ENCODE results near the gene TRUB1. TPM values are rescaled to one million over a fixed set of nuclear protein-coding genes. Genes with fewer than 3 reads are reported as not detected.

TRUB1 gene
- total RNA-seq, 1 donor from 2014 or later = 12.0 TPM

DNA sequence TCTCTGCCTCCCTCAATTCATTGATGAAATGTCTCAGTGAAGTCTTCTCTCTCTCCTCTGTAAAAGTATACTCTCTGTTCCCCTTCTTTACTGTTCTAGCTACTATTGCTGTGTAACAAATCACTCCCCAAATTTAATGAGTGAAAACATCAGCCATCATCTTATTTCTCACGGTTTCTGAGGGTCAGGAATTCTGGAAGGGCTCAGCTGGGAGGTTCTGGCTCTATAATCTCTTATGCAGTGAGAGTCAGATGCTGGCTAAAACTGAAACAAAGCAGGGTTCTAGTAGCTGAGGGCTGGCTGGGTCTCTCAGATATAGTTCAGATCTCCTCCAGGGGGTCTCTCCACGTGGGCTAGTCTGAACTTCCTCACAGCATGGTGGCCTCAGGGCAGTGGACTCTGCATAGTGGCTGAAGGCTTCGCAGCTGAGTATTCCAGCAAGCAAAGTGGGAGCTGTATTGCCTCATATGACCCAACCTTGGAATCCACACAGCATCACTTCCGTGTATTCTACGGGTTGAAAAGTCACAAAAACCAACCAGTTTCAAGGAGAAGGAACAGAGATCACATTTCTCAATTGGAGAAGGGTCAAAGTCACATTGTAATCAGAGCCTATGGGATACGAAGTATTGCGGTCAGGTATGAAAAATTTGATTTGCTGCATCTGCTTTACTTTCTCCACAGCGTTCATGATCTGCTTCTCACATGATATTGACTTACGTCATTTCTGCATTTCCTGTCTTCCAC is 80.4 kb downstream of the TRUB1 start:
- no peak for ATAC-seq (ENCODE audit: poor library complexity)
- DNase-seq = no peak
- intact Hi-C loops (cut with DNase I) = no loop called here

DNA sequence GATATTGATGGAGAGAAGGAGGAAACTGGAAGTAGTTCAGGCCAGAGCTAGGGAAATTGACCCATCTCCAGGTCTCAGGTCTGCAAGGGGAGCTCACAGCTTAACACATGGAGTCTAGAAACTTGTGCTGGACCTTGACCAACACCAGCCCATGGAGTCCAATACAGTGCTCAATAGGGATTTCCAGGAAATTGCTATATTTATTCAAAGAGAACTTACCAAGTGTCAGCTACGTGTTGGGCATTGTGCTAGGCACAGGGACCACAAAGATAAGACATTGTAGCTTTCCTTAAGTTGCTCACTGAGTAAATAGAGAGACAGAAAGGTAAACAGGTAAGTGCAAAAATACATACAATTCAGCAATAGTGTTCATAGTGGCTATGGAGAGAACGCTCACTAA is 82.5 kb downstream of the TRUB1 start:
- DNase-seq = no peak
- intact Hi-C loops (cut with DNase I) = no loop called here
- ATAC-seq (ENCODE audit: poor library complexity) = no peak

DNA sequence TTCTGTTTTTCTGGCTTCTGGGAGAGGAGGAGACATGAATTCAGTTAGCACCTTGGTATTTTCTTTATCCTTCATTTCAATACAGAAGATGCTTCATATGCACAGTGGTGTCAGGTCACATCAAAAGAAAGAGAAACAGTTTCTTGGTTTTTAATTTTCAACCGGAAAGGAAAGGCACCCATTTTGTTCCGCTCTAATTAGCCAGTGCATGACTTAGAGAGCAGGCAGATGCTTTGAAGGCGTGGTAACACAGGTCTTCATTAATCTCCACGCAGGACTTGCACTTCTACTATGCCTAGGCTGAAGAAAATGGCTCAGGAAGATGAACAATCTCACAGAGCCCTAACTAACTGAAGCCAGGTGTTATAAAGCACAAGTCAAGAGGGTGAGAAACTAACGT is 84.7 kb downstream of the TRUB1 start:
- DNase-seq = no peak
- intact Hi-C loops (cut with DNase I) = no loop called here
- no peak for ATAC-seq (ENCODE audit: poor library complexity)

DNA sequence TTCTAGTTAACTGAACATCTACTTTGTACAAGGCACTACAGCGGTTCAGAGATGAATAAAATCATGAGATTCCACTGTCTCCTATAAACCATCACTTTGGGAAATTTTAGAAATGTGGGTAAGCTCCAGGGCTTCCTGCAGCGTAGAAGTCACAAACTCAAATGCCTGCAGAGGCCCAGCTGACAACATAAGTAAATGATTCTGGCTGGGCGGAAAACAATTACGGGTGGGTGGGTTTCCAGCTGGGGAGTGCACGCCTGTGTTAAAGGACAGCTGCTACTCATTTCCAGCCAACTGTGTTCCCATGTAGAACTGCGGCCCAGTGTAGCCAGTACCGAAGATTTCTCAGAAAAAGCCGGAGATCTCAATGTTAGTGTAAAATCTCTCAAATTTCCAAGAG is 85.7 kb downstream of the TRUB1 start:
- intact Hi-C loops (cut with DNase I) = no loop called here
- no peak for ATAC-seq (ENCODE audit: poor library complexity)

DNA sequence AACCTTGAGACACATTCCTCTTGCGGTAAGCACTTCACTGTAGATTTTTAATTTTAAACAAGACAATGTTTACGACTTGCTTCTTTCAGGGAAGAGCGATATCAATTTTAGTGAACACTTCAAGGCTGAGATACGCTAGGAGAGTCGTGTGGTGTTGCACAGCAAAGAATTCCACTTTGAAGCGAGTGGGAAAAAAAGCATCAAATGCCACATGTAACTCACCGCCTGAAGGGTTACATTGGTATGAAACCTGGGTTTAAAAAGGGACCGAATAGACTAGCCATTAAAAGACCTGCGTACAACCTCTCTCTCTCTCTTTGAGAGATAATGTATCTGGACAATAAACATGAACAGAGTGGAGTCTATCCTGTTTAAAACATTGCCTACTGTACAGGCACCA is 86.4 kb downstream of the TRUB1 start:
- intact Hi-C loops (cut with DNase I) = no loop called here
- DNase-seq (no peak), ATAC-seq (ENCODE audit: poor library complexity) (no peak)

More for the DNA sequence above, 85.7 kb downstream of the TRUB1 start:
- DNase-seq = no peak

DNA sequence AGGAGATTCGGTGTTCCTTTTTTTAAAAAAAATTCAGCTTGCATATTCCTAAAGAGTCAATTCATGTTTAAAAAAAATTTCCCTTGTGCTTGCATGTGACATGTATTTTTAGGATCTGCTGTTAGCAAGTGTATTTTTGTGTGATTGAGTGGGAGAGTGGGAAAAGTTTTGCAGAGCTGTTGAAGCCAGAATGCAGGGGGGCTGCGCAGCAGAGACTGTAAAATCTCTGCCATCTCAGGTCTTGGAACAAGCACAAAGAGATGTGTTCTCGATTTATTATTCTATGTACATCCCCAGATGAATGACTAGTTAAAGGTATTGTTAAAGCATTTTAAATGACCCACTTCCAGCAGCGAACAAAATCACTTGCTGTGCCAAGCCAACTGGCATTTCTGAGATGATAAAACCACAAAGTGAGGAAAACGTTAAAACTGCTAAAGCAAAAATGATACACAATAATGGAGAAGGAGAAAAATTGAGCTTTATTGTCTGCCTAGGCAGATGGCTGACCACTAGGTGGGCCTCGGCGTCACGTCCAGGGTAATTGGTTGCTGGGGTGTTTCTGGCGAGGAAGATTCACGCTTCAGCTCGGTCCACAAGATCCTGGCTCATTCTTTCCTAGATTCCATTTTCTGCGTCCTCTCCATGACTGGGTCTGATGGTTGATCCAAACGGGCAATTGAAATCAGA is 88.2 kb downstream of the TRUB1 start:
- intact Hi-C loops (cut with DNase I) = no loop called here
- ATAC-seq (ENCODE audit: poor library complexity) (no peak), DNase-seq (no peak)

DNA sequence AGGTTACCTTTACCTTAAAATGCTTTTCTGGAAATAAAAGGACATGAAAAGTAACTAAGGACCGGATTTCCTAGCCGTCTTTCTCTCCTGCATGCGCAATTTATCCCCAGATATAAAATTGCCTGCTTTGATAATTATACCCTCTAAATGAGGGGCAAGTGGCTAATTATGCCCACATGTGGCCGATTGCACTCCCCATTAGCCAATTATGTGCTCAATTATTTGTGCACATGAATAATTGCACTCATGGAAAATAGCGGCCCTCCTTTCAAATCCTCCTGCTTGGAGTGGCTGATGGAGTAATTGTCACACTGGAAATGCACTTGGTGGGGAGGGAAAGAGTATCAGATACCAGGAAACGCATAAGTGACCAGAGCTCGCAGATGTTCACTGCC is 88.7 kb downstream of the TRUB1 start:
- DNase-seq (no peak), ATAC-seq (ENCODE audit: poor library complexity) (no peak)
- intact Hi-C loops (cut with DNase I) = no loop called here

Other genes starting within 250 kb of the TRUB1 start
- 22.6 TPM for gene FHIP2A, start 116.4 kb upstream of the TRUB1 start, total RNA-seq
- gene ATRNL1, start 155.2 kb downstream of the TRUB1 start, total RNA-seq = 0.38 TPM

Data from Right ventricle myocardium superior (tissue), 1 donor.